Ammon's horn (tissue), 1 donor: Measurements from ENCODE around the gene AEBP1.
A peak's percentile ranks its signal among the peaks of the same experiment; 100 is the strongest.

Experiments used
- DNase-seq: peaks from one replicate; pipeline ENCODE4 v3.0.0-alpha.2; 2016; ENCODE audit warnings: low spot score

The AEBP1 gene

DNA sequence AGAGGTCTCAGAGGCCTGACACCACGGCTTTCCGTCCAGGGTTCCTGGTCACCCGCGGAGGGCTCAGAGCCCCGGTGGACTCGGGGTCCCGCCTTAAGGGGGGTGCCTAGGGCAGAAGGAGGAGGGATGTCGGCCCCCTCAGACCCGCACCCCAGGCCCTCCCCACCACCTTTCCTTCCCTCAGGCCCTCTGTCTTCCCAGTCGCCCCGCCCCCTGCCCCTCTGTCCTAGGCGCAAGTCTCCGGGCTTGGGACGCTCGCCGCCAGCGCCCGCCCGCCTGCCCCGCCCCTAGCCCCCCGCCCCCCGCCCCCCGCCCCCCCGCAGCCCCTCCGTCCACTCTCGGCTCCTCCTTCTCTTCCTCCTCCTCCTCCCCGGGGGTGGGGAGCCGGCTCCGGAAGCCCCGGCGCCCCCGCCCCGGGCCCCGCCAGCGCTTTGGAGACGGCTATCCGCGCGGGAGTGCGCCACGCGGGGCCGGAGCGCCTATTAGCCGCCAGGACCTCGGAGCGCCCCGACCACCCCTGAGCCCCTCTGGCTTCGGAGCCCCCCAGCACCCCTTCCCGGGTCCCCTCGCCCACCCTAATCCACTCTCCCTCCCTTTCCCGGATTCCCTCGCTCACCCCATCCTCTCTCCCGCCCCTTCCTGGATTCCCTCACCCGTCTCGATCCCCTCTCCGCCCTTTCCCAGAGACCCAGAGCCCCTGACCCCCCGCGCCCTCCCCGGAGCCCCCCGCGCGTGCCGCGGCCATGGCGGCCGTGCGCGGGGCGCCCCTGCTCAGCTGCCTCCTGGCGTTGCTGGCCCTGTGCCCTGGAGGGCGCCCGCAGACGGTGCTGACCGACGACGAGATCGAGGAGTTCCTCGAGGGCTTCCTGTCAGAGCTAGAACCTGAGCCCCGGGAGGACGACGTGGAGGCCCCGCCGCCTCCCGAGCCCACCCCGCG is at the start of gene AEBP1:
TSS of gene AEBP1 (plus strand) at position 423 of the 937 bp plus-strand sequence. CDS start at position 744, 321 bp downstream.
- no peak for DNase-seq

DNA sequence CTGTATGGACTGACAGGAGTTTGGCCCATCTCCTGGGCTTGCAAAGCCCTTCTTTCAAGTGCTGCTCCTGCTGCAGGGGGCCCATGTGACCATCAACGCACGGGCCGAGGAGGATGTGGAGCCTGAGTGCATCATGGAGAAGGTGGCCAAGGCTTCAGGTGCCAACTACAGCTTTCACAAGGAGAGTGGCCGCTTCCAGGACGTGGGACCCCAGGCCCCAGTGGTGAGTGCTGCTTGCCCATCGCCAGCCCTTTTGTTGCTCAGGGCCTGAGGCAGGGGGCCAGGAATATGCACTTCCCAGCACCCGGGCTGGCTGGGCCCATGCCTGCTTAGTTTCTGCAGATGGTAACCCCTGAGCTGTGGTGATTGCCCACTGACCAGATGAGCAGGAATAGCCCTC is 47.5 kb upstream of the AEBP1 start:
- no peak for DNase-seq

DNA sequence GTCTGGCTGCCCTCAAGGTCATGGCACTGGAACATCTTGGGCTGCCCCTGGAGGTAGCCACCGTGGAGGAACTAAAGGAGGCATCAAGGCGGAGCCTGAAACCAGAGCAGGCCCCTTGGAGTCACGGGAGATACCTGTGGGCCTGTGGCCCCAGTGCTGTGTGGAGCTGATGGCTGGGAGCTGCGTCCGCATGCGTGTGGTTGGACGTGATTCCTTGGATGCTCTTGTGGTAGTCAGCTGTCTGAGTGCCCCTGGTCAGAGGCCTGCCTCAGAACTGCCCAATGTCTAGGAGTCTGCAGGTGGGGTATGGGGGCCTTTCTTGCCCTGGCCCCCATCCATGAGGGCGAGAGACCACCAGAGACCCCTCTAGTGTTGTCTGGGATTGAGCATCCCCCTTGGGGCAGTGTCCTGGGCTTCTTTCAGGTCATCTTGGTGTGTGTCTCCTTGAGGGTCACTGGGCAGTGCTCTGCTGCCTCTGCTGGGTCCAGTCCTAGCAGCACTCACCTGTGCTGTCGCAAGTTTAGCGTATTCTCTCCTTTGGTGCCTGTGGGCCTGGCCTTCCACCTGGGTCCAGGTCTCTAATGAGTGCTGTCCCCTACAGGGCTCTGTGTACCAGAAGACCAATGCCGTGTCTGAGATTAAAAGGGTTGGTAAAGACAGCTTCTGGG is 46.8 kb upstream of the AEBP1 start:
- no peak for DNase-seq

DNA sequence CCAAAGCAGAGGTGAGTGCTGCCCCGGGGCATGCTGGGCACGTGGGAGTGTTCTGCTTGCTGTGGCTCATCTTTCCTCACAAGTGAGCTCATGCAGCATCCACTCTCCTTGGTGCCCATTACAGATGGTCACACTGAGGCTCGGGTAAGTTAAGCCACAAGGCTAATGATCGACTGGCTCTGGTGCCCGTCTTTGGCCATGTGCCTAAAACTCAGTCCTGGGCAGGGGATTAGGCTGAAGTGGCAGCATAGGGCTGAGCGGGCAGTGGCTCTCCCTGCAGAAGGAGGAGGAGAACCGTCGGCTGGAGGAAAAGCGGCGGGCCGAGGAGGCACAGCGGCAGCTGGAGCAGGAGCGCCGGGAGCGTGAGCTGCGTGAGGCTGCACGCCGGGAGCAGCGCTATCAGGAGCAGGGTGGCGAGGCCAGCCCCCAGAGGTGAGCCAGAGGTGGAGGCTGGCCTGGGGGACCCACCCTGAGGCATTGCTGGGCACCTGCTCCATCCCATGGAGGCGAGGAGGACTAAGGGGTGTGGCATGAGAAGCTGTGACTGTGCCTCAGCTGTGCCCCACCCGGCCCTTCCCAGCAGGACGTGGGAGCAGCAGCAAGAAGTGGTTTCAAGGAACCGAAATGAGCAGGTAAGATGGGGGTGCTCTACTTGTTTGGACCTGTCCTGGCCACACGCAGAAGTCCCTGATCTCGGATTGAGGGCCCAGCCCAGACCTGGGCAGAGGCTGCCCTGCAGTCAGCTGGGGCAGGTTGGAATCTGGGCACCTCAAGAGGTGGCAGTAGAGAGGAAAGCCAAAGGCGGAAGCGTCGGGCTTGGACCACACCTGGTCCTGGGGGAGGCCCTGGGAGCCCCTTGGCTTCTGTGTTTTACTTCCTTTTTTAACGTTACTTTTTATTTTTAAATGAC is 46.0 kb upstream of the AEBP1 start:
- DNase-seq = no peak

DNA sequence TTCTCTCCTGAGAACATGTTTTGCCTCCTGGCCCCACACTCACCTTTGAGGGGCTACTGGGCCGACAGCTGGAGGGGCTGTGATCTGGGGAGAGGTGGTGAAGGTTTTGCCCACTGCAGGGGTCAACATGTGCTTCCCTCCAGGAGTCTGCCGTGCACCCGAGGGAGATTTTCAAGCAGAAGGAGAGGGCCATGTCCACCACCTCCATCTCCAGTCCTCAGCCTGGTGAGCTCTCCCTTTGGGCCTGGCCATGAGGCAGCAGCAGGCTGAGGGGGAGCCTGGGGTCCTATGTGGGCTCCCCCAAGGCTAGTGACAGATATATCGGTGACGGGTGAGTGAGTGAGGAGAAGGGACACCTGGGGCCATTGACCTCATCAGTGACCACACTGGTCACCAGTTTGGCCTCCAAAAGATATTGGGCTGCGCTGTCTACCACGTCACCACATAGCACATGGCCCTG is 45.4 kb upstream of the AEBP1 start:
- no peak for DNase-seq

DNA sequence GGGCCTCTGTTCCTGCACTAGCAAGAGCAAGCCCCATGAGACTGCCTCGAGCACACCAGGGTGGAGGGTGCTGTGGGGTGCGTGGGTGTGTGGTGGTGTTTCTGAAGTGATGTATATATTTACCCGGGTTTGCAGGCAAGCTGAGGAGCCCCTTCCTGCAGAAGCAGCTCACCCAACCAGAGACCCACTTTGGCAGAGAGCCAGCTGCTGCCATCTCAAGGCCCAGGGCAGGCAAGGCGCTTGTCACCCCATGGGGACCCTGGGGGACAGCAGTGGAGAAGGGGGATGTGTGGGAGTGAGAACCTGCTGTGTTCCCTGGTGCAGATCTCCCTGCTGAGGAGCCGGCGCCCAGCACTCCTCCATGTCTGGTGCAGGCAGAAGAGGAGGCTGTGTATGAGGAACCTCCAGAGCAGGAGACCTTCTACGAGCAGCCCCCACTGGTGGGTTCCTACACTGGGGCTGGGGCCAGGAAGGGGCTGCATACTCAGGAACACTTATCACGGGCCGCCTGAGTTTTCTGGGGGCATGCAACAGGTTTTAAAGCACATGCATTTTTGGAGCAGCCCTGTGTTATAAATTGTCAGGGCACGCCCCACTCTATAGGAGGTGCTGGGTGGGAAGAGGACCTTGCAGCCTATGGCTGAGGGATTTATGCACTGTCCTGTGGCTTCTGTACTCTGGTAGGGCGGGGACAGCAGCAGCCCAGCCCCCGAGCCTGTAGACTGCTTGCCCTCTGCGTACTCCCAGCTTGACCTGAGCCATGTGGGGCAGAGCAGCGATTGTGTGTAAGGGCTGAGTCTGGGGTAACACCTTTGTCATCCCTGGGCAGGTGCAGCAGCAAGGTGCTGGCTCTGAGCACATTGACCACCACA is 44.7 kb upstream of the AEBP1 start:
- DNase-seq = no peak

DNA sequence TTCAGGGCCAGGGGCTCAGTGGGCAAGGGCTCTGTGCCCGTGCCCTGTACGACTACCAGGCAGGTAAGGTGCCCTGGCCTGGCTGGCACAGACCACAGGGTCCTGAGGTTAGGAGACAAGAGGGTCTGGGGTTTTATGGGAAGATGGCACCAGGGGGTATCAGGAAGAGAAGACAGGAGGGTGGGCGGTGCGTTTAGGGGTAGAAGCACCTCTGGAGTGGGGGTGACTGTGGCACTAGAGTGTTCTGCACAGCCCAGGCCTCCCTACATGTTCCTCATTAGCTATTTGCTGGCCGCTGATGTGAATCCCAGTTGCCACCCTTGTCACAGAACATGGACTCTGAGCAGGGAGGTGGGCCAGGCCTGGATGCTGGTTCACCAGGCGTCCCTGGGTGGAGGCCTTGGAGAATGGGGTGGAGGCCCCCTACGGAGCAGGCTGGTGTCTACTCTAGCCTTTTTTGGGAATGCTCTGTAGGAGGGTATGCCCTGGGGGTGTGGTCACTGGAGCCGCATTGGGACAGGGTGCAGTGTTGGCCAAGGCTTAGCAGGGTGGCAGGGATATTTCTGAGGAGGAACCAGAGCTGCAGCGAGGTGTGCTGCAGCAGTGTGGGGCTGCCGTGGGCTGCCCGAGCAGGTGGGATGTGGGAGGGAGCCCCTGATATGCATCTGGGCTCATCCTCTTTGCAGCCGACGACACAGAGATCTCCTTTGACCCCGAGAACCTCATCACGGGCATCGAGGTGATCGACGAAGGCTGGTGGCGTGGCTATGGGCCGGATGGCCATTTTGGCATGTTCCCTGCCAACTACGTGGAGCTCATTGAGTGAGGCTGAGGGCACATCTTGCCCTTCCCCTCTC is 43.8 kb upstream of the AEBP1 start:
- DNase-seq = no peak

DNA sequence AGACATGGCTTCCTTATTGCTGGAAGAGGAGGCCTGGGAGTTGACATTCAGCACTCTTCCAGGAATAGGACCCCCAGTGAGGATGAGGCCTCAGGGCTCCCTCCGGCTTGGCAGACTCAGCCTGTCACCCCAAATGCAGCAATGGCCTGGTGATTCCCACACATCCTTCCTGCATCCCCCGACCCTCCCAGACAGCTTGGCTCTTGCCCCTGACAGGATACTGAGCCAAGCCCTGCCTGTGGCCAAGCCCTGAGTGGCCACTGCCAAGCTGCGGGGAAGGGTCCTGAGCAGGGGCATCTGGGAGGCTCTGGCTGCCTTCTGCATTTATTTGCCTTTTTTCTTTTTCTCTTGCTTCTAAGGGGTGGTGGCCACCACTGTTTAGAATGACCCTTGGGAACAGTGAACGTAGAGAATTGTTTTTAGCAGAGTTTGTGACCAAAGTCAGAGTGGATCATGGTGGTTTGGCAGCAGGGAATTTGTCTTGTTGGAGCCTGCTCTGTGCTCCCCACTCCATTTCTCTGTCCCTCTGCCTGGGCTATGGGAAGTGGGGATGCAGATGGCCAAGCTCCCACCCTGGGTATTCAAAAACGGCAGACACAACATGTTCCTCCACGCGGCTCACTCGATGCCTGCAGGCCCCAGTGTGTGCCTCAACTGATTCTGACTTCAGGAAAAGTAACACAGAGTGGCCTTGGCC is 43.0 kb upstream of the AEBP1 start:
- DNase-seq = no peak

DNA sequence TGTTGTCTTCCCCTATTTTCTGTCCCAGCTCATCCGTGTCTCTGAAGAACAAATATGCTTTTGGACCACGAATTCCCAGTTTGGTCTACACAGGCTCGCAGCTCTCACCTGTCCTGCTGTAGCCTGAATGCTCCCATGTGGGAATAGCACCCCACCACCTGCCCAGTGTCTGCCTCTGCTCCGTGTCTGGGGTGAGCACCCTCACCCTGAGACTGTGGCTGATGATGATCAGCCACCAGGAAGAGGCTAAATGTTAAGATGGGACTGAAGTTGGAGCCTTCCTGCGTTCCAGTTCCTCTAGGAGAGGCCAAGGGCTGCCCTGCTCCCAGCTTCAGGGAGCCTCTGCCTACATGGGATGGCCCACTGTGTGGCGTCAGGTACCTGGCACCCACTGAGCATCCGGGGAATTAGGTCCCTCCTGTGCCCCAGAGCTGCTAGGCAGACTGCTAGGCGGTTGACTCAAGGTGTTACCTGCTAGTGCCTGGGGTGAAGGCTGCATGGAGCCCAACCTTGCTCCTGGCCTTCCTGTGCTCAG is 42.4 kb upstream of the AEBP1 start:
- DNase-seq = no peak

DNA sequence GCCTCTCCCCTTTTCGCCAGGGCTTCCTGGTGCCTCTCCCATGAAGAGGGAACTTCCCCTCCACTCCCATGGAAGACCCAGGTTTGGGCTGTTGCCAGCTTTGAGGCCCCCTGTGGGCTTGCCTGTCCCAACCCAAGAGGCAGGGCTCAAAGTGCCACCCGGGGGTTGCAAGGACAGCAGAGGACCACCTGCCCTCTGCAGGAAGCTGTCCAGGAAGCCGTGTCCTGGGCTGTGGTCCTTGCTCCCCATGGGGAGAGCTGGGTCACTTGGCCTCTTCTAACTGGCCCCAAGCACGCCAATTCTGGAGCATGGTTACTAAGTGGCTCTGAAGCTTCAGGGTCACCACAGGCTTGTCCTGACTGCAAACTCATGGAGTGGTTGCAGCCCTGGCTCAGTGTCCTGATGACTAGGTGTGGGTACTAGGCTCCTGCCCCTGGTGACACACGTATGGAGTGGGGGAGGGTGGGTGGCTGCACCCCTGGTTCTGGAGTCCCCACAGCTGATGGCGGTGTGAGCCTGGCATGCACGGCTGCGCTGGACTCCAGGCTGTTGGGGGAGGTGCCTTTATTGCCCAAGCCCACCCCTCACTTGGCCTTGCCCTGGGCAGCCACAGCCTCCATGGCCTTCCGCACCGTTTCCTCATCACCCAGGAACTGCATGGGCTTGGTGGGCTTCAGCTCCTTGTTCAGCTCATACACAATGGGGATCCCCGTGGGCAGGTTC is 41.8 kb upstream of the AEBP1 start:
- no peak for DNase-seq

DNA sequence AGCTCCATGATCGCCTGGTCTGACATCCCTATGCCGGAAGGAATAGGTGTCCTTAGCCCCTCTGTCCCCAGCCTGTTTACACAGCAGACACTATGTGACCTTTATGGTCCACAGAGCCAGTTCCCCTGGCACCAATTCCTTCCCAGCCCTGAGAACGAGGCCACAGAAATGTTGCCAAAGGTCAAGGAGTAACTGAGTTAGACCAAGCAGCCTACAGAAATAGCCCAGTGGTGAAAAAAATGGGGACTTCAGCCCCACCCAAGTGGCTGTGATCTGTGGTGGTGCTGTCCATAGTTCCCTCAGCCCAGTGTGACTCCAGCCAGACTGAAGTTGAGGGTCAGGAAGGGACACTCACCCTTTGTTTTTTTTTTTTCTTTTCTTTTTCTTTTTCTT is 41.2 kb upstream of the AEBP1 start:
- DNase-seq = no peak

DNA sequence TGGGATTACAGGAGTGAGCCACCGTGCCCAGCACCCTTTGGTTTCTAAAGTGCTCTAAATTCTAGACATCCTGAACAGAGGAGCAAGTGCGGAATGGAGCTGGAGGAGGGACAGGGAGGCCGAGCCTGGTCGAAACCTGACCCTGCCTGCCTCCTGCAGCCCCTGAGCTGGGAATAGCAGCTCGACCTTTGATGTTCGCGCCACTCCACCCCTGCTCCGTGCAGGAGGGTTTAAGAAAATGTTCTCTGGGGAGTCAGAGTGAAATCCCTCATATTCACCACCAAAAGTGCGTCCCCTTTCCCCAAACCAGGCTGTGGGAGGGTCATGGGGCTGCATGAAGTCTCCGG is 40.6 kb upstream of the AEBP1 start:
- DNase-seq = no peak

DNA sequence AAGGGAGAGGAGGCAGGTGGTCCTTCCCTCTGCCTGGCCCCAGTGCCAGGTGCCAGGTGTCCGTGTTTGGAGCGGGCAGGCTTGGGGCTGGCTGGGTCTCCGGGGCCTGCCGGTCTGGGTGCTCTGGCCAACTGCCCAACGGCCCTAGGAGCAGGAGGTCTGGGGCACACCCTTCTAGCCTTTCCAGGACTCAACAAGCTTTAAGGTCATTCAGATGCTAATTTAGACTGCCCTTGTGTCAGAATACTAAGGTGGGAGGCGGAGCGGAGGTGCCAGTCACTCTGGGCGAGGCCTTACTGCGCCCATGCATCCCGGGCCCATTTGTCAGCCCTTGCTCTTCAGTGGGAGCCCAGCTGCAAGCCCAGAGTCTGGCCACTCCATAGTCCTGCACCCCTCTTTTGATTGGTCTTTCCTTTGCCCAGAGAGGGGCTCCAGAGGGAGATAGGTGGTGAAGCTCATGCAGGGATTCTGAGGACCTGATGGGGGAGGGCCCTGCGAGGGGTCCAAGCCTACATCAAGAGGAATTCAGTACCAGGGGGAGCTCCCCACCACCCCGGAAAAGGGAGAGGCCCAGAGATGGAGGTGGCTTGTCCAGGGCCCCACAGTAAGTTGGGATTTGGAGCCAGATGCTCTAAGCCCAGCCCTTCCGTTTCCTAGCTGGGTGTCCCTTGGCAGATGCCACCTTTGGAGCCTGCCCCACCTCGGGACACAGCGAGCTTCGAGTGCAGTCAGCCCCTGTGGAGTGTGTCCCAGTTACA is 40.1 kb upstream of the AEBP1 start:
- no peak for DNase-seq

DNA sequence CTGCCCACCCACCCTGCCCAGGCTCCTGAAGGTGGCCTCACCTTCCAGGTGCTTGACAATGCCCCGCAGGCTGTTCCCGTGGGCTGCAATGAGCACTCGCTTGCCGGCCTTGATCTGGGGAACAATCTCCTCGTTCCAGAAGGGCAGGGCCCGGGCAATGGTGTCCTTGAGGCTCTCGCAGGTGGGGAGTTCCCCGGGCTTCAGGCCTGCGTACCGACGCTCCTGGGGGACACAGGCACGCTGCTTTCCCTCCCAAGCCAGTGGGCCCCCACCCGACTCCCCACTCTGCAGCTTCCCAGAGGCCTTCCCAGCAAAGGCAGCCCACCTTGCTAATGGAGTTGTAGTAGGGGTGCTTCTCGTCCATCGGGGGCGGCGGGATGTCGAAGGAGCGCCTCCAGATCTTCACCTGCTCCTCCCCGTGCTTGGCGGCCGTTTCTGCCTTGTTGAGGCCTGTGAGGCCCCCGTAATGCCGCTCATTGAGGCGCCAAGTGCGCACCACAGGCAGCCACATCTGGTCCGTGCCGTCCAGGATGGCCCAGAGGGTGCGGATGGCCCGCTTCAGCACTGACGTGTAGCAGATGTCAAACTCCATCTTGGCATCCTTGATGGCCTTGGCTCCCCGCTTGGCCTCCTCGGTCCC is 39.2 kb upstream of the AEBP1 start:
- DNase-seq = no peak

DNA sequence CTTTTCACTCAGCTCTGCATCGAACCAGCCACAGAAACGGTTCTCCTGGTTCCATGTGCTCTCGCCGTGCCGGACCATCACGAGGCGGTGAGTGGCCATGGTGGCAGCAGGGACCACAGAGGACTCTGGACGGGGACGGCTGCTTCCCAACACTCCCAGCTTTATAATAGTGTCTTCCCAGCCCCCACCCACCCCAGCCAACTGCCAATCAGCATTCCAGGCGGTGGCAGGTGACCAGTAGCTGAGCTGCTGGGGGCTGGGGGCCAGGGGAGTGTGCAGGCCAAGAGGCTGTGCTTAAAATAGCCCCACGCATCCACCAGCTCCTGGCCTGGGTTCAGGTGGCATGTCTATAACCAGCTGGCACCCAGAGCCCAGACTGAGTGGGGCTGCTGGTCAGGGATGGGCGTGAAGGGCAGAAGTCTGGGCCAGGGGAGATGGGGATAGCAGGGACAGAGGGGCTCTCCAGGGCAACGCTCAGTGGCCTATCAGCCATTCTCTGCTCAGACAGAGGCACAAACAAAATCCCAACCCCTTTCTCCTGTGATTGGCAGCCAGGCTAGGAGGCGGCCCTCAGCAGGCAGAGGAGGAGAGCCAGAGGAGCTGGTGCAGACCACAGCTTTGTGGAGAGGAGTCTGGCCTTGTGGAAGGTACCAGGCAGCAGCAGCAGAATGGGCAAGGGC is 38.6 kb upstream of the AEBP1 start, which contains the start of gene PGAM2:
TSS of gene PGAM2 (minus strand) at position 137 of the 680 bp plus-strand sequence. CDS start at position 99, 38 bp downstream.
- DNase-seq = peak; percentile 68

DNA sequence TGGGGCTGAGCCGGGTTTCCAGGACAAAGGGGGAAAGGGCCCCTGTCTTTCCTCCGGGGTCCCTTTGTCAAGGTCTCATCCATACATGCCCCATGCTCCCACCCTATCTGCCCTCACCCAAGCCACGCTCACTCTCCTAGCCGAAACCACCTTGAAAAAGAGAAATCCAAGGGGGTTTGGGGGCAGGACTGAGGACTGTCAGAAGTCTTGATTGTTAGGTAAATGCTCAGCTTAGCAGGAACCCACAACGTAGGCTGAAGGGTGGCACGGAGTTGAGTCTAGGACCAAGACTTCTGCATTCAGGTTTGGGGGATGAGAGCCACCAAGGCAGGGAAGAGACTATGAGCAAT is 38.1 kb upstream of the AEBP1 start:
- DNase-seq = no peak
